Measurements from ENCODE around the gene GPR142.

Gene GPR142

GRCh38 chr17:74380086-74380958 is 13.0 kb downstream of the GPR142 start:
- no peak for TF ChIP-seq MAX (IDR thresholded peaks at IDR 0.05)
- TF ChIP-seq REST (IDR thresholded peaks at IDR 0.05; ENCODE audit: low read depth) = peak; percentile 45; the same call in 1 of the 2 replicates

GRCh38 chr17:74380959-74381808 is 13.9 kb downstream of the GPR142 start:
- TF ChIP-seq TCF12 (IDR thresholded peaks at IDR 0.05; ENCODE audit: low read depth) (no peak), MAX (IDR thresholded peaks at IDR 0.05) (no peak), NFIC (IDR thresholded peaks at IDR 0.05) (no peak), TEAD4 (IDR thresholded peaks at IDR 0.05) (no peak), EGR1 (IDR thresholded peaks at IDR 0.05) (no peak), FOXM1 (IDR thresholded peaks at IDR 0.05; ENCODE audit: borderline replicate concordance, low read depth) (no peak), TAF1 (IDR thresholded peaks at IDR 0.05; ENCODE audit: low read depth) (no peak), RAD21 (IDR thresholded peaks at IDR 0.05; ENCODE audit: low read depth) (no peak), REST (IDR thresholded peaks at IDR 0.05; ENCODE audit: low read depth) (no peak)

- no peak for TF ChIP-seq ZBTB7A (IDR thresholded peaks at IDR 0.05; ENCODE audit: low read depth)
- TF ChIP-seq YY1 (IDR thresholded peaks at IDR 0.05; ENCODE audit: low read depth) = no peak
- TF ChIP-seq MAX (IDR thresholded peaks at IDR 0.05) = no peak
- no peak for TF ChIP-seq NFIC (IDR thresholded peaks at IDR 0.05)
- TF ChIP-seq EGR1 (IDR thresholded peaks at IDR 0.05) = no peak
- TF ChIP-seq FOXM1 (IDR thresholded peaks at IDR 0.05; ENCODE audit: borderline replicate concordance, low read depth) = no peak
- no peak for TF ChIP-seq CREB1 (IDR thresholded peaks at IDR 0.05; ENCODE audit: low read depth)
- TF ChIP-seq TAF1 (IDR thresholded peaks at IDR 0.05; ENCODE audit: low read depth) = no peak
- no peak for TF ChIP-seq USF1 (IDR thresholded peaks at IDR 0.05)
- no peak for TF ChIP-seq TCF12 (IDR thresholded peaks at IDR 0.05; ENCODE audit: low read depth)
These were observed 15.8 kb downstream of the GPR142 start for GRCh38 chr17:74383141-74383540.

- no peak for TF ChIP-seq NFIC (IDR thresholded peaks at IDR 0.05)
- TF ChIP-seq MAX (IDR thresholded peaks at IDR 0.05) = no peak
- no peak for TF ChIP-seq TEAD4 (IDR thresholded peaks at IDR 0.05)
- TF ChIP-seq USF1 (IDR thresholded peaks at IDR 0.05) = no peak
- no peak for TF ChIP-seq YY1 (IDR thresholded peaks at IDR 0.05; ENCODE audit: low read depth)
- TF ChIP-seq CEBPB (IDR thresholded peaks at IDR 0.05) = no peak
- no peak for TF ChIP-seq TCF12 (IDR thresholded peaks at IDR 0.05; ENCODE audit: low read depth)
- no peak for TF ChIP-seq EGR1 (IDR thresholded peaks at IDR 0.05)
- no peak for TF ChIP-seq ZBTB7A (IDR thresholded peaks at IDR 0.05; ENCODE audit: low read depth)
- no peak for TF ChIP-seq CREB1 (IDR thresholded peaks at IDR 0.05; ENCODE audit: low read depth)
- no peak for TF ChIP-seq FOXM1 (IDR thresholded peaks at IDR 0.05; ENCODE audit: borderline replicate concordance, low read depth)
- no peak for TF ChIP-seq TAF1 (IDR thresholded peaks at IDR 0.05; ENCODE audit: low read depth)
These were observed 17.9 kb downstream of the GPR142 start for GRCh38 chr17:74385201-74385600.

GRCh38 chr17:74386386-74386785 is 19.1 kb downstream of the GPR142 start:
- no peak for TF ChIP-seq ZBTB7A (IDR thresholded peaks at IDR 0.05; ENCODE audit: low read depth)
- TF ChIP-seq EP300 (IDR thresholded peaks at IDR 0.05; ENCODE audit: borderline replicate concordance) = no peak
- TF ChIP-seq EGR1 (IDR thresholded peaks at IDR 0.05) = no peak
- no peak for TF ChIP-seq CEBPB (IDR thresholded peaks at IDR 0.05)

Measured in Ishikawa (cell line).